VCaP (cell line): ENCODE measurements around the gene DAP.
"Not testable (repeated sequence)": the region's sequence is repeated elsewhere in the genome, so short reads cannot be mapped to it uniquely, and the experiment has no call there.

Source experiments
- H3K27ac ChIP-seq: fragments of 450-650 bp; 2 replicates; pipeline ENCODE4 v1.5.1; 2017
- CTCF ChIP-seq: fragments of 450-650 bp; conservative IDR thresholded peaks from 2 replicates; pipeline ENCODE4 v1.5.1; 2017; ENCODE audit warnings: mild to moderate bottlenecking, moderate library complexity

DAP gene

GRCh38 chr5:10665799-10666198, 95.2 kb downstream of the DAP start:
- no peak overlapping the region for H3K27ac ChIP-seq
- no peak for TF ChIP-seq CTCF

GRCh38 chr5:10664180-10664769, 96.8 kb downstream of the DAP start:
- H3K27ac ChIP-seq = not testable (repeated sequence)

- H3K27ac ChIP-seq = peak overlapping the region; percentile 27; the same call in 1 of the 2 replicates
- TF ChIP-seq CTCF = no peak
These were observed 97.4 kb downstream of the DAP start for GRCh38 chr5:10663489-10664179.

- no peak for TF ChIP-seq CTCF
These were observed 98.2 kb downstream of the DAP start for GRCh38 chr5:10662661-10663488.

GRCh38 chr5:10662083-10662482, 99.0 kb downstream of the DAP start:
- no peak for TF ChIP-seq CTCF

More at GRCh38 chr5:10662661-10663488, 98.2 kb downstream of the DAP start:
- peak overlapping the region; percentile 27; the same call in 1 of the 2 replicates for H3K27ac ChIP-seq

GRCh38 chr5:10661401-10661800, 99.6 kb downstream of the DAP start:
- no peak overlapping the region for H3K27ac ChIP-seq
- no peak for TF ChIP-seq CTCF

More at GRCh38 chr5:10662083-10662482, 99.0 kb downstream of the DAP start:
- H3K27ac ChIP-seq = no peak overlapping the region

GRCh38 chr5:10660720-10661387, 100.2 kb downstream of the DAP start:
- no peak for TF ChIP-seq CTCF
- no peak overlapping the region for H3K27ac ChIP-seq
